Hepatocyte (in vitro differentiated cells): ENCODE data around the gene LRRC39. TPM values are rescaled to one million over a fixed set of nuclear protein-coding genes. Genes with fewer than 3 reads are reported as not detected.

ENCODE experiments used
- DNase-seq: peaks from one replicate; pipeline ENCODE4 v3.0.0-alpha.2; 2016; ENCODE audit warnings: low spot score
- H2AFZ ChIP-seq: fragments of 200-600 bp; sonication (generic); 2 replicates; pipeline ENCODE4 v1.6.0; 2016; ENCODE audit warnings: antibody characterized with exemption, mild to moderate bottlenecking
- H3K27ac ChIP-seq: fragments of 200-600 bp; sonication (generic); 2 replicates; pipeline ENCODE4 v1.5.1; 2016; ENCODE audit warnings: mild to moderate bottlenecking
- H3K27me3 ChIP-seq: fragments of 200-600 bp; sonication (generic); 2 replicates; pipeline ENCODE4 v1.6.1; 2016
- H3K36me3 ChIP-seq: fragments of 200-600 bp; sonication (generic); replicated peaks from 2 replicates; pipeline ENCODE4 v1.5.1; 2016; ENCODE audit warnings: low read depth; ENCODE audit not compliant: insufficient read depth
- H3K4me1 ChIP-seq: fragments of 200-600 bp; sonication (generic); 2 replicates; pipeline ENCODE4 v1.5.1; 2016; ENCODE audit warnings: mild to moderate bottlenecking, moderate library complexity; ENCODE audit not compliant: insufficient read depth
- H3K4me2 ChIP-seq: fragments of 200-600 bp; sonication (generic); 2 replicates; pipeline ENCODE4 v1.6.0; 2016
- H3K4me3 ChIP-seq: fragments of 200-600 bp; sonication (generic); 2 replicates; pipeline ENCODE4 v1.5.1; 2016; ENCODE audit warnings: mild to moderate bottlenecking
- H3K79me2 ChIP-seq: fragments of 200-600 bp; sonication (generic); 2 replicates; pipeline ENCODE4 v1.6.0; 2017; ENCODE audit warnings: mild to moderate bottlenecking
- H3K9me2 ChIP-seq: fragments of 200-600 bp; sonication (generic); replicated peaks from 2 replicates; pipeline ENCODE4 v1.6.0; 2017; ENCODE audit warnings: mild to moderate bottlenecking; ENCODE audit not compliant: insufficient read depth
- H3K9me3 ChIP-seq: fragments of 200-600 bp; sonication (generic); 2 replicates; pipeline ENCODE4 v1.5.1; 2016; ENCODE audit warnings: low read depth, mild to moderate bottlenecking
- H4K20me1 ChIP-seq: fragments of 200-600 bp; sonication (generic); 2 replicates; pipeline ENCODE4 v1.6.0; 2016; ENCODE audit warnings: mild to moderate bottlenecking; ENCODE audit not compliant: insufficient read depth, poor library complexity, severe bottlenecking
- CTCF ChIP-seq: fragments of 200-600 bp; sonication (generic); IDR thresholded peaks from 2 replicates; pipeline ENCODE4 v1.5.1; 2016; ENCODE audit warnings: antibody characterized with exemption, mild to moderate bottlenecking; ENCODE audit not compliant: poor library complexity
- EZH2 ChIP-seq: fragments of 200-600 bp; sonication (generic); IDR thresholded peaks from 2 replicates; pipeline ENCODE4 v1.6.1; 2016; ENCODE audit warnings: antibody characterized with exemption, mild to moderate bottlenecking, borderline replicate concordance
- EZH2phosphoT487 ChIP-seq: fragments of 200-600 bp; sonication (generic); IDR thresholded peaks from one replicate; pipeline ENCODE4 v1.6.1; 2018; ENCODE audit warnings: antibody characterized with exemption, mild to moderate bottlenecking, low read depth, moderate library complexity; ENCODE audit not compliant: unreplicated experiment, severe bottlenecking
- WGBS: methylation state at CpG from one replicate; pipeline ENCODE4 v1.1.6; 2016; ENCODE audit warnings: low lambda C conversion rate; ENCODE audit errors: missing lambda C conversion rate; 5-methylcytosine and 5-hydroxymethylcytosine counted together
- polyA plus RNA-seq: library from polyadenylated mRNA; unstranded; fragments of >200 nt; fragmentation: Nextera tagmentation; extraction: Ambion mirVana; gene quantifications from 2 replicates; pipeline ENCODE4 v1.2.1, GENCODE V29; 2016
- total RNA-seq: library from RNA; depleted of rRNA; stranded (reverse); fragments of >200 nt; gene quantifications from 2 replicates; pipeline ENCODE4 v1.2.3, GENCODE V29; 2014

The LRRC39 gene
- total and polyA plus RNA-seq, 2 experiments from 2014 or later: 1.1 to 1.2 TPM

- H4K20me1 ChIP-seq: no peaks in the 10 kb centered on the region
- no peaks in the 10 kb centered on the region for H3K9me2 ChIP-seq
- H3K4me1 ChIP-seq: peaks cover 10% of the 10 kb centered on the region
- H2AFZ ChIP-seq: no peak overlapping the region
- H3K79me2 ChIP-seq: peaks cover 21% of the 10 kb centered on the region
- H3K9me3 ChIP-seq: no peaks in the 10 kb centered on the region
- no peak for TF ChIP-seq EZH2phosphoT487
- no peak for TF ChIP-seq EZH2
- no peak for TF ChIP-seq CTCF
- no peak for DNase-seq
- H3K27me3 ChIP-seq: no peaks in the 10 kb centered on the region
- H3K27ac ChIP-seq: no peak overlapping the region
- no peaks in the 10 kb centered on the region for H3K36me3 ChIP-seq
- no peak overlapping the region for H3K4me2 ChIP-seq
- 97% methylated on average over 2 of the region's 2 CpGs for WGBS
- H3K4me3 ChIP-seq: no peak overlapping the region
Measured at GRCh38 chr1:100137602-100138001, 40.5 kb downstream of the LRRC39 start.

- peaks cover 45% of the 10 kb centered on the region for H3K79me2 ChIP-seq
- peaks cover 10% of the 10 kb centered on the region for H3K4me1 ChIP-seq
Measured at GRCh38 chr1:100134872-100135271, 43.2 kb downstream of the LRRC39 start.

GRCh38 chr1:100132566-100133477 lies 45.2 kb downstream of the LRRC39 start, which contains the start of the genes SASS6 and TRMT13:
Gene SASS6, minus strand, starts transcription at chr1:100132930. Its CDS starts 116 bp downstream, at chr1:100132814.
Gene TRMT13, plus strand, starts transcription at chr1:100133163. Its CDS starts 6 bp downstream, at chr1:100133169.
- TF ChIP-seq EZH2phosphoT487 (no peak), CTCF (no peak), EZH2 (no peak)
- WGBS: 2% methylated on average over 57 of the region's 57 CpGs
- Histone ChIP-seq H3K27ac (peak within 1 kb of the TSS; percentile 79), H3K4me1 (peaks cover 10% of the 10 kb centered on the region), H2AFZ (peak within 1 kb of the TSS; percentile 75), H3K36me3 (no peaks in the 10 kb centered on the region), H3K4me2 (peak within 1 kb of the TSS; percentile 90), H4K20me1 (no peaks in the 10 kb centered on the region), H3K4me3 (peak within 1 kb of the TSS; percentile 72), H3K9me3 (no peaks in the 10 kb centered on the region), H3K79me2 (peaks cover 52% of the 10 kb centered on the region), H3K27me3 (no peaks in the 10 kb centered on the region), H3K9me2 (no peaks in the 10 kb centered on the region)
- DNase-seq: peak; percentile 97

More at GRCh38 chr1:100134872-100135271, 43.2 kb downstream of the LRRC39 start:
- no peaks in the 10 kb centered on the region for H4K20me1 ChIP-seq
- no peaks in the 10 kb centered on the region for H3K36me3 ChIP-seq
- no peak overlapping the region for H2AFZ ChIP-seq
- peak overlapping the region; percentile 85 for H3K4me2 ChIP-seq
- no peak for DNase-seq
- H3K27me3 ChIP-seq: no peaks in the 10 kb centered on the region
- 92% methylated on average over 3 of the region's 3 CpGs for WGBS
- no peaks in the 10 kb centered on the region for H3K9me2 ChIP-seq
- no peaks in the 10 kb centered on the region for H3K9me3 ChIP-seq
- TF ChIP-seq EZH2phosphoT487 (no peak), EZH2 (no peak), CTCF (no peak)
- no peak overlapping the region for H3K27ac ChIP-seq
- H3K4me3 ChIP-seq: no peak overlapping the region
